Globus pallidus (tissue), 1 donor: Measurements from ENCODE around the gene PRLR.
"Not testable (repeated sequence)": the region's sequence is repeated elsewhere in the genome, so short reads cannot be mapped to it uniquely, and the experiment has no call there.

Source experiments
- DNase-seq: peaks from one replicate; pipeline ENCODE4 v3.0.0-alpha.2; 2015; ENCODE audit warnings: low spot score

The PRLR gene

DNA sequence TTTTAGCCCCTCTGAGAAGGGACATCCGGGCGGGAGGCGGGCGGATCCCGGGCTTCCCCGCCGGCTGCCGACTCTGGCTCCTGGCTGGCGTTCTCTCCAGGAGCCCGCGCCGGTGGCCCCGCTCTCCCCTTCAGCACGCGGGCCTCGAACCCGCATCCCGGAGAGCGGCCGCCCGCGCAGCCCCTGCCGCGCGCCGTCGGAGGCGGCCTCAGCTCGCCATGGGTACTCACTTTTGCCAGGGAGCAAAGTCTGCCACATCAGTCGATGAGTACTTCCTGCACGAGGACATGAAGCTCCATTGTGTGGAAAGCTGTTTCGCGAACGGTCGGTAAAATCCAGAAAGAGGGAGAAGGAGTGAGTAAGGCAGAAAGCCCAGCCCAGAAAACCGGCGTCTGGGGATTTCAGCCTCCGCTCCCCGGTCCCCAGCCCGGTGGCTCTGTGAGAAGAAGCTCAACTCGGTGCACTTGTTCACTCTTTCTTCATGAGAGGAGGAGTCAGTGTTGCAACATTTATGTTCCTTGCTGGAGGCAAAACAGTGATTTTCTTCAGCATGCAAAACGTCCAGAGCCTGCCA, at the start of gene PRLR:
Gene PRLR, minus strand, starts transcription at position 450 of the 574 bp plus-strand sequence. CDS start 140,867 bp downstream, outside the sequence.
- DNase-seq, result no peak

DNA sequence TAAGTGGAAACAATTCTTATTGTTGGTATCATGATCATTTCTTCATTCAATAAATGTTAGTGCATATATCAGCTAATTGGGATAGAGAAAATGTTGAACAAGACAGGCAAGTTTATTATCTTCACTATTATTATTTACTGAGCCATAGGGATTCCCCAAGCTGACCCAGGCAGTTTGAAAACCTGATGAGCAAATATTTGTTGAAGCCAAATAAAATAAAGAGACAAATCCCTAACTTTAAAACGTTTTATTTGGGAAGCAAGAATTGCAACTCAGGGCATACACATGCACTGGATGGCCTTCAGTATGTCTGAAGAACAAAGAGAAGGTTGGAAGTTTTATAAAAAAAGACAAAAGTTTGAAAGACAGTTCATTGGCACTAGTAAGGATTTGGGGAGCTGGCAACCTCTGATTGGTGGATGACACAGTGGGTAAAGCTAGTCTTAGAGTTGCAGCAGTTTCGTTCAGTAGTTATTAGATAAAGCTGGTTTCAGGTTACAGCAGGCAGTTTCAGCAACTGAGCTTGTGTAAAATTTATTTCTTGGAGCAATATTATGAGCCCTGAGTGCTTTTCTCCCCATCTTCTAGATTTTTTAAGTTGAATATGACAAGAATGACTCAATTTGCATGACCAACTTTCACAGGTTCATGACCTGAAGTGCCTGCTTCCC, 44.7 kb upstream of the PRLR start:
- no peak for DNase-seq

GRCh38 chr5:35269006-35269405, 38.7 kb upstream of the PRLR start:
- DNase-seq, result no peak

- DNase-seq, result no peak
Measured at GRCh38 chr5:35266276-35266675, 36.0 kb upstream of the PRLR start.

DNA sequence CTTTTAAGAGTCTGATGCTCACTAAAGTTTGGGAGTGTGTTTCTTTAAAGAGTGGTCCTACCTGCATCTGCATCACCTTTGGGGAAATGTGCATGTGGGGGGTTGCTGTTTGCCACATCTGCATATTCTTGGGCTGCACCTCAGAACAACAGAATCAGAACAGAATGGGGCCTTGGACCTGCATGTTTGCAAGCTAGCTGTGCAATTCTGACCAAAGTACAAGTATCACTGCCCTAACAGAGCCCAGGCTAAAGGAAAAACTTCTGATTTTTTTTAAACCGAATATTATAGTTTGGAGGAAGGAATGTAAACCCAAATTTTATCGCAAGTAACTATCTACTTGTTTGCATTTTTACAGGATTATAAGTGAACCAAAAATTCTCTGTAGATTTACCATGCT, 34.2 kb upstream of the PRLR start:
- no peak for DNase-seq

DNA sequence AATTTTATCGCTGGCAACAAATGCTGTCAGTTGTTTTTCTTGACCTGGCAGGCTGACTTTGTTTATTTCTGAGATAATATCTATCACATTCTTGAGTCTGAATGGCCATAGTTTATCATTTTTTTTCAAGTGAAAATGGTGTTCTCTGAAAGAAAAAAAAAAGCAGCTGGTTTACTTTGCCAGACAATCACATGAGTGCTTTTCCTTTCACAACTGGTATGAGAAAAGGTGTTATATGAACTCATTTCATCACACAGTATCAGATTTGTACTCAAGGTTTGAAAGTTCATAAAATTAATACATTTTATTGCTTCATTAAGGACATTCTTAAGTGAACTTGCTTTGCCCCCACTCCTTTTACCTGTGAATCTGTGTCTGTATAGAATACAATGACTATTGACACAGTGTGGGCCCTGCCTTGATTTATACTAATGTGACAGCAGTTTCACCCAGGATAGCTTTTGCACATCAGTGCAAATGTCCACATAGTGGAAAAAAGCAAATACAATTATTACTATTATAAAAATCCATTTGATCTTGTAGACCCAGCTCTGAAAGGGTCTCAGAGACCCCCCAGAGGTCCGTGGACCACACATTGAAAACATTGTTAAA, 33.1 kb upstream of the PRLR start:
- DNase-seq, result no peak

DNA sequence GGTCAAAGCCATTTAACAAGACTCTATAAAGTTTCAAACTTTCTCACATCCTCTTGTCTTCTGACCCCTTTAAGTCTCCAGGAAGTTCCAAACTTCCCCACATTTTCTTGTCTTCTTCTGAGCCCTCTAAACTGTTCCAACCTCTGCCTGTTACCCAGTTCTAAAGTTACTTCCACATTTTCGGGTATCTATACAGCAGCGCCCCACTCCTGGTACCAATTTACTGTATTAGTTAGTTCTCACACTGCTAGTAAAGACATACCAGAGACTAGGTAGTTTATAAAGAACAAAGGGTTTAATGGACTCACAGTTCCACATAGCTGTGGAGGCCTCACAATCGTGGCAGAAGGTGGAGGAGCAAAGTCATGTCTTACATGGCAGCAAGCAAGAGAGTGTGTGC, 23.3 kb upstream of the PRLR start:
- no peak for DNase-seq

DNA sequence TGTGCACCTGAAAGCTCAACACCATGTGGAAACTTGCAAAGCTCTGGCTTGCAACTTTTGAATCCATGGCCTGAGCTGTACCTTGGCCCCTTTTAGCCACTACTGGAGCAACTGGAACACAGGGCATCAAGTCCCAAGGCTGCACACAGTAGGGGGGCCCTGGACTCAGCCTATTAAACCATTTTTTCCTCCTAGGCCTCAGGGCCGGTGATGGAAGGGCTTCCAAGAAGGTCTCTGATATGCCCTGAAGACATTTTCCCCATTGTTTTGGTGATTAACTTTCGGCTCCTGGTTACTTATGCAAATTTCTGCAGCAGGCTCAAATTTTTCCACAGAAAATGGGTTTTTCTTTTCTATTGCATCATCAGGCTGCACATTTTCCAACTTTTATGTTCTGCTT, 22.7 kb upstream of the PRLR start:
- no peak for DNase-seq

- no peak for DNase-seq
Measured at GRCh38 chr5:35248843-35249780, 18.8 kb upstream of the PRLR start.

DNA sequence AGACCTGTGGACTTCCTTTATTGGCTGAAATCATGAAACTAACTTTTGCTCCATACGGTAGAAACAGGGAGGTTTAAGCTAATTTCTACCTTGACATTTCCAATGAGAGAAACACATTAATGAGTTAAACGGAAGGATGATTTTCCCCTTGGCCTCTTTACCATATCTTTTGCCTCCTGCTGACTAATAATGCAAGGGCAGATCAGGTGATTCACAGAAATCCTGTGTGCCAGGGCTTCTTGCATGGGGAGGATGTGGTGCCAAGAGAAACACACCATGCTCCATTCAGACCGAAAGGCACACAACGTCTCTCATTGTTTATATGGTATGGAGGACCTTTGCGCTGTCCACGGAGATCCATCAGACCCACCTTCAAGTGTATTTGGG, 17.4 kb upstream of the PRLR start:
- DNase-seq, result no peak

DNA sequence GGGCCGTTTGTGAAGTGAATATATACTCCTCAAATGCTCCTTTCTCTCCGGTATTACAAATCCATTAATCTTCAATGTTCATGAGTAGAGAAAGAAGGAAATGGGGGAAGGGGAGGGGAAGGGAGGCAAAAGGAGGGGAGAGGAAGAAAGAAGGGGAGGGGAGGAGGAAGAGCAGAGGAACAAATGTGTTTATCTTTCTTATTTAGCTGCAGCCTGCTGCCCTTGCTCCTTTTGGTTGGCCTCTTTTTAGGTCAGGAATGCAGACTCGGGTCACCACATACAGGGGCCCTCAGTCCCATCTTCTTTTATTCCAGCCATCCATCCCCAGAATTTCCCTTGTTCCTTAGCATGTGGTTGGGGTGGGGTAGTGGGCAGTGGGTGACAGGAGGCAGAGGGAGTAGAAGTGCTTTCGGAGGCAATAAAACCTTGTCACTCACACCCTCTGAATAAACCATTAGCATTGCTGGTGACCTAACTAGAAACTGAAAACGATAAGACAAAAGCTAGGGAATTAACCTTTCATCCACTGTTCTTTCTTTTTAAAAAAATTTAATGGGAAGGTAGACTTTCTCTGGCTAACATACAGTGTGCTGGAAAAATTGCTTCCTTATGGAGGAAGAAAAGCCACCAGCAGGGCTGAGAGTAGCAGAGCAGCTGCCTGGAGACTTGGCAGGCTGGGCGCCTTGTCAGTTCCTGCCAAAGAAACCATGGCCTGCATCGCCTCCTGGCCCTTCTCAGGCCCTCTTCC, 16.8 kb upstream of the PRLR start:
- DNase-seq, result peak; percentile 47

GRCh38 chr5:35246411-35246810, 16.1 kb upstream of the PRLR start:
- no peak for DNase-seq

DNA sequence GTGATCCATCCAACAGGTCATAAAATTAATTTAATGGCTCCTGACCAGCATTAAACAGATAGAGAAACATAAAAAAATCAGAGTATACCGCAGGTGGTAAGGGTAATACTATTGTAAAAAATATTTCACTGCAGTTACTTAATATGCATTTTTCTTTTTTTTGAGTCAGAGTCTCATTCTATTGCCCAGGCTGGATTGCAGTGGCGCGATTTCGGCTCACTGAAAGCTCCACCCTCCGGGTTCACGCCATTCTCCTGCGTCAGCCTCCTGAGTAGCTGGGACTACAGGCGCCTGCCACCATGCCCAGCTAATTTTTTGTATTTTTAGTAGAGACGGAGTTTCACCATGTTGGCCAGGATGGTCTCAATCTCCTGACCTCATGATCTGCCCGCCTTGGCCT, 15.1 kb upstream of the PRLR start:
- DNase-seq, result not testable (repeated sequence)

GRCh38 chr5:35244171-35244570, 13.9 kb upstream of the PRLR start:
- no peak for DNase-seq

DNA sequence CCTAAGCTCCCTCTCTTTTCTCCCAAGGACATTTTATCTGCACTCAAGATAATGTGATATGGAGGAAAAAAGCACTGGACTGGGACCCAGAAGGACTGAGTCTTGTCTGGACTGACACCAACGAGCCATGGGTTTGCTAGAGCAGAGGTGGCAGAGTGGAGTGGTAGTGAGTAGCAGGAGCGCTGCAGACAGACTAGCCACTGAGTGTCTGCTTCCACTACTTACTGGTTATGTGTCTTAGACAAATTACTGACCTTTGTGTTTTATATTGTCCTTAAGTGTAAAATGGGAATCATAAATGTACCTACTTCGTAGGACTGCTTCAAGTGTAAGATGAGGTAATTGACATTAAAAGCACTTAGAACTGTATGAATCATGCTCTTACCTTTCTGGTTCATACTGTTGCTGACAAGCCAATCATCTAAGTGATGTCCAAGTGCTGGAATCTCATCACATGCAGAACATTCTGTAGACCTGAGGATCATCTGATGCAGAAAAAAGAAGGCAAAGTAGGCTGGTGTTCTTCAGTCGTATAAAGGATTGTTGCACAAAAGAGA, 12.5 kb upstream of the PRLR start:
- DNase-seq, result no peak

GRCh38 chr5:35240892-35241291, 10.6 kb upstream of the PRLR start:
- DNase-seq, result no peak

- no peak for DNase-seq
Measured at GRCh38 chr5:35239911-35240610, 9.8 kb upstream of the PRLR start.

GRCh38 chr5:35239476-35239875, 9.2 kb upstream of the PRLR start:
- DNase-seq, result no peak

- no peak for DNase-seq
Measured at GRCh38 chr5:35237580-35238376, 7.5 kb upstream of the PRLR start.

- DNase-seq, result no peak
Measured at GRCh38 chr5:35236770-35237169, 6.5 kb upstream of the PRLR start.
